OCI-LY3 (cell line): ENCODE data around the gene ST6GALNAC5.

Source experiments
- CTCF ChIP-seq: fragments of 200-600, 300-600 bp; sonication (generic); IDR thresholded peaks from 2 replicates; pipeline ENCODE4 v1.5.1; 2014; ENCODE audit warnings: antibody characterized with exemption, low read length, low read depth
- EZH2phosphoT487 ChIP-seq: fragments of 200-600 bp; shearing (Covaris generic); IDR thresholded peaks from 2 replicates; pipeline ENCODE4 v1.6.1; 2018; ENCODE audit warnings: antibody characterized with exemption, mixed run types, low read depth

GRCh38 chr1:77039739-77040138 lies 172.5 kb downstream of the ST6GALNAC5 start:
- no peak for TF ChIP-seq CTCF
- no peak for TF ChIP-seq EZH2phosphoT487
